IPS-20b (cell line): ENCODE measurements around the gene UNCX.
"Not testable (repeated sequence)": the region's sequence is repeated elsewhere in the genome, so short reads cannot be mapped to it uniquely, and the experiment has no call there.

Source experiments
- H3K27ac ChIP-seq: one replicate; pipeline ENCODE4 v1.5.1; 2013; ENCODE audit warnings: low read length
- H3K27me3 ChIP-seq: 2 replicates; pipeline ENCODE4 v1.6.1; 2013; ENCODE audit warnings: mild to moderate bottlenecking, low read length, inconsistent platforms; ENCODE audit not compliant: insufficient read depth
- H3K36me3 ChIP-seq: 2 replicates; pipeline ENCODE4 v1.6.1; 2013; ENCODE audit warnings: low read depth, mild to moderate bottlenecking, inconsistent platforms, low read length, moderate library complexity; ENCODE audit not compliant: insufficient read depth
- H3K4me1 ChIP-seq: 2 replicates; pipeline ENCODE4 v1.6.1; 2013; ENCODE audit warnings: mild to moderate bottlenecking, control low read depth, inconsistent platforms, low read length, moderate library complexity; ENCODE audit not compliant: insufficient read depth
- H3K4me3 ChIP-seq: 2 replicates; pipeline ENCODE4 v1.5.1; 2013; ENCODE audit warnings: mild to moderate bottlenecking, low read length, inconsistent platforms
- H3K9ac ChIP-seq: 2 replicates; pipeline ENCODE4 v1.6.1; 2013; ENCODE audit warnings: low read depth, mild to moderate bottlenecking, inconsistent platforms, low read length, moderate library complexity
- H3K9me3 ChIP-seq: 2 replicates; pipeline ENCODE4 v1.6.1; 2013; ENCODE audit warnings: mild to moderate bottlenecking, low read depth, low read length, inconsistent platforms; ENCODE audit not compliant: insufficient read depth

Gene UNCX

DNA sequence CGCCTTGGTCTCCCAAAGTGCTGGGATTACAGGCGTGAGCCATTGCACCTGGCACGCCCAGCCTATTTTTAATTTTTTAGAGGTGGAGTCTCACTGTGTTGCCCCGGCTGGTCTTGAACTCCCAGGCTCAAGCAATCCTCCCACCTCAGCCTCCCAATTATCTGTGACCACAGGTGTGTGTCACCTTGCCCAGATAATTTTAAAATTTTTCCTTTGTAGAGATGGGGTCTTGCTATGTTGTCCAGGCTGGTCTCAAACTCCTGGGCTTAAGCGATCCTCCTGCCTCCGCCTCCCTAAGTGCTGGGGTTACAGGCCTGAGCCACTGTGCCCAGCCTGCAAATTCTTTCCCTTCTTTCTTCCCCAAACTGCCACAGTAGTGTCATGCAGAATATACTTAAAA lies 29.8 kb upstream of the UNCX start:
- H3K36me3 ChIP-seq, H3K4me3 ChIP-seq, H3K4me1 ChIP-seq, H3K9me3 ChIP-seq, H3K9ac ChIP-seq, H3K27ac ChIP-seq, H3K27me3 ChIP-seq: not testable (repeated sequence)

DNA sequence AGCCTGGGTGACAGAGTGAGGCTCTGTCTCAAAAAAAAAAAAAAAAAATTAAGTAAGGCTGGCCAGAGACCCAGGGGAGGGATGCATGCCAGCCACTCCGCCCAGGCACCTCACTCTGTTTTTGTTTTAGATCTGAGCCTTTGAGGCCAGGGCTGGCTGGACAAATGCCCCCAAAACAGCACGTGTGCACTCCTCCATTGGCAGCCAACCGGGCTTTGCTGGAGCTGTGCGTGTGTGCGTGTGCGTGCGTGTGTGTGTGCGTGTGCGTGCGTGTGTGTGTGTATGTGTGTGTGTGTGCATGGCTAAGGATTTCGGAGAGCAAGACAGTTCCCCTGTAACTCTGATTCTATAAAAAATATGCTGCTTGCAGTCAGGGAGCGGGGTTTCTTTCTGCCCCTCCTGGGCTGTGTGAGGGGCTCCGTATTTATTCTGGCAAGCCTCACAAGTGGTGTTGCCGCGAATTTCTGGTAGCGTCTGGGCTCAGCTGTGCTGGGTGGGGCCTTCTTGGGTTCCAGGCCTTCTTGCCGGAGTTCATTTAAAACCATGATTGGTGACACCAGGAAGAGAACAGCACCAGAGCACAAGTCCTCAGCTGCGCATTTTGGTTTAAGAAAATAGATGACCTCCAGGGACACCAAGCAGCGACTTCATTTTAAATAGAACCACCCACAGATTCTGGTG lies 28.1 kb upstream of the UNCX start:
- Histone ChIP-seq H3K9me3 (no peaks in the 10 kb centered on the region), H3K4me1 (no peaks in the 10 kb centered on the region), H3K9ac (no peak overlapping the region), H3K27ac (no peak overlapping the region), H3K27me3 (no peaks in the 10 kb centered on the region), H3K4me3 (no peak overlapping the region), H3K36me3 (no peaks in the 10 kb centered on the region)

DNA sequence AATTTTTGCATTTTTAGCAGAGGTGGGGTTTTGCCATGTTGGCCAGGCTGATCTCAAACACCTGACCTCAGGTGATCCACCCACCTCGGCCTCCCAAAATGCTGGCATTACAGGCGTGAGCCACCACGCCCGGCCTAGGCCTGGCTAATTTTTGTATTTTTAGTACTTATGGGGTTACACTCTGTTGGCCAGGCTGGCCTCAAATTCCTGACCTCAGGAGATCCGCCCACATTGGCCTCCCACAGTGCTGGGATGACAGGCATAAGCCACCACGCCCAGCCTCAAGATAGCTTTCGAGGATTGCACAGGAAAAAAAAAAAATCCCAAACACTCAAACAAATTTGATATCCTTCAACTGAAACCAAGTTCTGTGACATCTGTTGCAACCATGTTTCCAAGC lies 26.9 kb upstream of the UNCX start:
- not testable (repeated sequence) for H3K4me3 ChIP-seq, H3K9ac ChIP-seq, H3K4me1 ChIP-seq, H3K9me3 ChIP-seq, H3K36me3 ChIP-seq, H3K27ac ChIP-seq, H3K27me3 ChIP-seq

DNA sequence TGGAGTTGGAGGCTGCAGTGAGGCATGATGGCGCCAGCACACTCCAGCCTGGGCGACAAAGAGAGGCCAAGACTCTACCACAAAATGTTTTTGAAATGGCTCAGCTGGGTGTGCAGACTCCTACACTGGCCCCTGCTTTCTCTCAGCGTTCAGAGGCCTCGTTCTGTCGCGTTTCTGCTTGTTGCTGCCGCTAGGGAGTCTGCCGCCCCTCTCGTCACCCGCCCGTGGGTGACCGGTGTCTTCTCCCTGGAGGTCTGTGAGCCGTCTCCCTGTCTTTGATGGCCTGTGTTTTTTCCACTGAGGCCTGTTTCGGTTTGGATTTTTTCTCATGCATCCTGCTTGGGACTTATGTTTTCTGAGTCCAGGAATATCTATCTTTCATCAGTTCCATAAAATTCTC lies 23.6 kb upstream of the UNCX start:
- Histone ChIP-seq H3K27me3 (no peaks in the 10 kb centered on the region; the same call in 1 of the 2 replicates), H3K4me1 (no peaks in the 10 kb centered on the region), H3K27ac (no peak overlapping the region), H3K36me3 (no peaks in the 10 kb centered on the region), H3K4me3 (no peak overlapping the region), H3K9me3 (no peaks in the 10 kb centered on the region), H3K9ac (no peak overlapping the region)

DNA sequence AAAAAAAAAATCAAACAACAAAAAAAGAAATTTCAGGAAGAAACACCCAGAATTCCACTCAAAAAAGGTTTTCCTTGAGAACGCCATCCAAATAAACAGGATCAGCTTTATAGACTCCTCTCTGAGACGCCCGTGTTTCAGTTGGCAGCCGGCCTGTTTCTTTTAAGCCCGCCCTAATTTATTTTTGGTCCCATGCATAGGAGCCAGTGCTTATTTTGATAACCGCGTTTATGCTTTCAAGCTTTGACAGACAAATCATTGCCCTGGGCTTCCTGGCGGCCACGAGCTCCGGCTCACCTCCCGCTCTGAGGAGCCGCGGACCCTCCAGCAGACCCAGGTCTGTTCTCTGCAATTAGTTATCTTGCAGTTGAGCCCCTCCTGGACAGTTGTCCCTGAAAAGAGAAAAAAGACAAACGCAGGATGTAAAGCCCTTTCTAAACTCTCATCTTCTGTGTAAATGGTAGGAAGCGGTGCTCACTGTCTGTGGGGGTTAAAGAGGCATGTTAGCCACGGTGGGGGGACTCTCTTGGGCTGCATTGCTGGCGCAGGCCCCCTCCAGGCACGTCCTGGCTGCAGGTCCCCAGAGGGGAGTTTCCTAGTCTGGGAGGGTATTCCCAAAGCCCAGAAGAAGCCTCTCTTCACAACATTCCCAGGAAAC lies 22.2 kb upstream of the UNCX start:
- Histone ChIP-seq H3K4me1 (no peaks in the 10 kb centered on the region), H3K27ac (no peak overlapping the region), H3K4me3 (no peak overlapping the region), H3K9me3 (no peaks in the 10 kb centered on the region), H3K27me3 (peaks cover 7% of the 10 kb centered on the region; the same call in 1 of the 2 replicates), H3K9ac (no peak overlapping the region), H3K36me3 (no peaks in the 10 kb centered on the region)

DNA sequence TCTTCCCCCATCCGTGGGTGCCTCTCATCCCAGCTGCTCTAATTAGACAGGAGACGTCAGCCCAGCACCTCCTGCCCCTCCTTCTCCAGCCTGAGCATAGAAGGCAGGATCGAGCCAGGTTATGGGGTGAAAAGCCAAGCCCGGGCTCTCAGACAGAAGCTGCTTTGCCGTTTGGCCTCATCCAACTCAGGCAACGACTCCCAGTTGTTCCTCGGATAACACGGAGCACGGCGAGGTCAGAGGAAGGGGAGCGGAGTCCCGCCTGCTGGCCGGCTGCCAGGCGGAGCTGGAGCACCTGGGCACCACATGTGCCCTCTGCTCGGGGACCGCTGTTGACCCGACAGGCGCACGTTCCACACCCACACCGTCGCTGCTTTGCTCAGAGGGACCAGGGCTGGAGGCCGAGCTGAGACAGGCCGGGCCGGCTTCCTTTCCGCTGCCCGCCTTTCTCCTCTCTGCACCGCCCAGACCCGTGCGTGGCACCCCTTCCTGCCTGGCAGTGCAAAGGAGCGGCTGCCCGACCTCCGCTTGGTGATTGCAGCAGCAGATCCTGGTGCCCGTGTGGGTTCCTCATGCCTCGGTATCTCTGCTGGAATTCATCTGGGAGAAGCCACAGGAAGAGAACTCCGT lies 21.6 kb upstream of the UNCX start:
- no peak overlapping the region for H3K4me3 ChIP-seq
- peaks cover 7% of the 10 kb centered on the region; the same call in 1 of the 2 replicates for H3K27me3 ChIP-seq
- no peak overlapping the region for H3K27ac ChIP-seq
- H3K9me3 ChIP-seq, result no peaks in the 10 kb centered on the region
- no peaks in the 10 kb centered on the region for H3K4me1 ChIP-seq
- no peak overlapping the region for H3K9ac ChIP-seq
- no peaks in the 10 kb centered on the region for H3K36me3 ChIP-seq

DNA sequence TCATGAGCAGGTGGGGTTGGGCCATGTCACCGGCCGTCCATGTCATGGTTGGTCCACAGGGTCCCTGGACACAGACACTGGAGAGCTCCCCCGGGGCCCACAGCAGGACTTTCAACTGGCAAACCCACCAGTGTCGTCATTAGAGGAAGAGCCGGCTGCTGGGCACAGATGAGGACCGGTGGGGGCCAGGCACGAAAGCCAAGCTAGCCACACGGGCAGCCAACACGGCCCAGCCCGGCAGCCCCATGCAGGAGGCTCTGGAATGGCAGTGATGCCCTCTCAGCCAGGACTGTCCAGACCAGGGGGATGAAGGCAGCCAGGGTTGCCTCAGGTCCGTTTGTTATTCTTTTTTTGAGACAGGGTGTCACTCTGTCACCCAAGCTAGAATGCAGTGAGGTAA lies 21.1 kb upstream of the UNCX start:
- no peaks in the 10 kb centered on the region for H3K36me3 ChIP-seq
- H3K4me3 ChIP-seq, result no peak overlapping the region
- H3K9me3 ChIP-seq, result no peaks in the 10 kb centered on the region
- H3K9ac ChIP-seq, result no peak overlapping the region
- H3K27ac ChIP-seq, result no peak overlapping the region
- no peaks in the 10 kb centered on the region for H3K4me1 ChIP-seq
- peaks cover 7% of the 10 kb centered on the region; the same call in 1 of the 2 replicates for H3K27me3 ChIP-seq

DNA sequence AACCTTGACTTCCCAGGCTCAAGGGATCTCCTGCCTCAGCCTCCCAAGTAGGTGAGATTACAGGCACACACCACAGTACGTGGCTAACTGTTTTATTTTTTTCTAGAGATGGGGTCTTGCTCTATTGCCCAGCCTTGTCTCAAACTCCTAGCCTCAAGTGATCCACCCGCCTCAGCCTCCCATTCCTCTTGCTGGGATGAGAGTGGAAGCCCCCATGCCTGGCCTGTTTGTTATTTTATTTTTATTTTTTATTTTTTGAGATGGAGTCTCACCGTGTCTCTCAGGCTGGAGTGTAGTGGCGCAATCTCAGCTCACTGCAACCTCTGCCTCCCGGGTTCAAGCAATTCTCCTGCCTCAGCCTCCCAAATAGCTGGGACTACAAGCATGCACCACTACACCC lies 20.6 kb upstream of the UNCX start:
- H3K4me3 ChIP-seq, H3K4me1 ChIP-seq, H3K9me3 ChIP-seq, H3K36me3 ChIP-seq, H3K9ac ChIP-seq, H3K27ac ChIP-seq, H3K27me3 ChIP-seq: not testable (repeated sequence)

DNA sequence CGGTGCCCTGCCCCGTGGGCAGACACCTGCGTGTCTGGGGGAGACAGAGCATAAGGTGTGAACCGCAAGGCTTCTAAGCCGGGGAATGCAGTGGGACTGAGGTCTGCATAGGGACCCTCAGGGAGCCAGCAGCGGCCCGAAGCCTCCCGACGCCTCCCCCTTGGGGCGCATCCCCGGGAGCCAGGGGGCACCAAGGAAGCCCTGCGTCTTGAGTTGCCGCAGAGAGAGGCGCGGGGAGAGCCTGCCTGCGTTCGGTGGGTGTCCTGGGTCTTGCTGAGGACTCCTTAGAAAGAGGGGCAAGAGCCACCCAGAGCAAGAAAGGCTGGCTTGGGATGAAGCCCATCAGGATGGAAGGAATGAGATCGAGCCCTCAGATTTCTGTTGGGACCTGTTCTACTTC lies 18.2 kb upstream of the UNCX start:
- peaks cover 25% of the 10 kb centered on the region for H3K27me3 ChIP-seq

DNA sequence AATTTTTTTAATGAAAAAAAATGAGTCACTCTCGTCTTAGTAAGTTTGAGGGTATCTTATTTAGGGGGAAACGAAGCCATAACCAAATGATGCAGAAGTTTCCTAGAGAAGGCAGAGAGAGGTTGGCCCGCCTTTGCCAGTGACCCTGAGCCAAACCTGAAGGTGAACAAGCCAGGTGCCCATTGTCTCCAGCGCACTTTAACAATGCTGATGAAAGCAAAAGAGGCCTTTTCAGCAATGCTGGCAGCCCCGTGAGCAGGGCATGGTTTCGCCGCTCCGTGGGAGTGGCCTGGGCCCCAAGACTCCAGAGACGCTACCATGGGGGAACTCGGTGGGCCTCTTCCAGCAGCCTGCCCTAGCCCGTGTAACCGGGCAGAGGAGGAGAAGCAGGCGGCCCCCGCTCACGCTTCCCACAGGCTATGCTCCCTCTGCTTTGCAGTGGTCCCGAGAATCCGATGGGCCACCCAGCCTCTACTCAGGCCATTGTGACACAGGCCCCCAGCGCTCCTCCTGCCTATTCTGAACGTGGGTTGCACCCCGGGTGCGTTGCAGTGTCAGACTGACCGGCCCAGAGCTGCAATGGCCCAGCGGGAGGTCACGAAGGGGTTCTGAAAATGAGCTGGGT lies 14.0 kb upstream of the UNCX start:
- H3K9ac ChIP-seq, result no peak overlapping the region
- no peaks in the 10 kb centered on the region for H3K36me3 ChIP-seq
- H3K27ac ChIP-seq, result no peak overlapping the region
- H3K9me3 ChIP-seq, result no peaks in the 10 kb centered on the region
- H3K4me1 ChIP-seq, result no peaks in the 10 kb centered on the region
- peaks cover 66% of the 10 kb centered on the region for H3K27me3 ChIP-seq
- H3K4me3 ChIP-seq, result no peak overlapping the region

More for the DNA sequence above, 18.2 kb upstream of the UNCX start:
- no peaks in the 10 kb centered on the region for H3K9me3 ChIP-seq
- H3K9ac ChIP-seq, result no peak overlapping the region
- no peaks in the 10 kb centered on the region for H3K36me3 ChIP-seq
- H3K4me1 ChIP-seq, result no peaks in the 10 kb centered on the region
- H3K27ac ChIP-seq, result no peak overlapping the region
- H3K4me3 ChIP-seq, result no peak overlapping the region

DNA sequence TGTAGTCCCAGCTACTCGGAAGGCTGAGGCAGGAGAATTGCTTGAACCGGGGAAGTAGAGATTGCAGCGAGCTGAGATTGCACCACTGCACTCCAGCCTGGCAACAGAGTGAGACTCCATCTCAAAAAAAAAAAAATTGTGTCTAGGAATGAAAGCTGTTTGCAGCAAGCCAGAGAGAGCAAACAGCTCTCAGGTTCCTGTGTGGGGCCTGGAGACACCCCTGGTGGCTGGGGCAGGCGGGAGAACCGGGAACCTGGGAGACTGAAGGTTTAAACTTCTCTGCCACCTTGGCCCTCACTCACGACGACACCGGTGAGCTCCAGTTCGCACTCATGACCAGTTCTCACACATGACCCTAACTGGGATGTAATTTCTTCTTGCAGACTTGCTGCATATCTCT lies 13.2 kb upstream of the UNCX start:
- Histone ChIP-seq H3K36me3 (no peaks in the 10 kb centered on the region), H3K27me3 (peaks cover 71% of the 10 kb centered on the region), H3K27ac (no peak overlapping the region), H3K9ac (no peak overlapping the region), H3K9me3 (no peaks in the 10 kb centered on the region), H3K4me1 (no peaks in the 10 kb centered on the region), H3K4me3 (no peak overlapping the region)
